K562 (cell line): ENCODE measurements around the gene URM1. TPM values are rescaled to one million over a fixed set of nuclear protein-coding genes. Genes with fewer than 3 reads are reported as not detected.

Experiments used
- ATAC-seq: fragments of 200-7000 bp; cut with Tn5 transposase; 3 replicates; pipeline ENCODE4 v1.9.1; 2020; ENCODE audit warnings: moderate library complexity
- BruUV-seq: library from RNA; stranded (reverse); fragments of 400-500 nt; replicated peaks from 2 replicates; lab custom pipeline; 2021; lab: Mats Ljungman, UMichigan
- CTCF ChIA-PET: fragments of 300-600 bp; formaldehyde crosslinking; extraction: SDS; loops from one replicate; lab custom pipeline; 2021; ENCODE audit warnings: low intra/inter-chr PET ratio; lab: Yijun Ruan, JAX
- POLR2A ChIA-PET: fragments of 300-600, 350-650 bp; sonication (Branson Sonifier 250); formaldehyde crosslinking; extraction: SDS; loops from one replicate; lab custom pipeline; 2021; ENCODE audit warnings: antibody characterized with exemption, inconsistent platforms; lab: Yijun Ruan, JAX
- DNase-seq, 4 experiments: peaks; one replicate each; pipeline versions ENCODE4 v3.0.0 to v3.0.0-alpha.2; 2011 to 2018; ENCODE audit warnings: low spot score in 3 of 4, mixed read lengths in 3 of 4; ENCODE audit errors: extremely low read depth in 1 of 4
- FAIRE-seq: peaks from 2 replicates; lab custom pipeline; 2011; peaks lifted over from hg19 to GRCh38; lab: Jason Lieb, UNC
- H2AFZ ChIP-seq: 2 replicates; pipeline ENCODE4 v1.6.0; 2011; ENCODE audit warnings: low read depth, low read length, control low read depth, inconsistent platforms
- H3K27ac ChIP-seq: fragments of 200-600 bp; 3 replicates; pipeline ENCODE4 v1.8.0; 2011; ENCODE audit warnings: low read depth, mild to moderate bottlenecking, control low read depth, inconsistent platforms, low read length, moderate library complexity, mixed read lengths; ENCODE audit errors: extremely low read depth
- H3K27me3 ChIP-seq, 2 experiments: fragments of 300-600 bp in 1 of 2; 2 replicates in 1 of 2; 3 replicates in 1 of 2; pipeline versions ENCODE4 v1.6.0 to v1.8.0; 2011; ENCODE audit warnings: inconsistent platforms in 2 of 2, low read length in 2 of 2, mild to moderate bottlenecking in 1 of 2, mixed read lengths in 1 of 2, moderate library complexity in 1 of 2; ENCODE audit not compliant: control insufficient read depth in 2 of 2, insufficient read depth in 2 of 2
- H3K36me3 ChIP-seq: fragments of 300-600 bp; 3 replicates; pipeline ENCODE4 v1.8.0; 2011; ENCODE audit warnings: mild to moderate bottlenecking, low read length, inconsistent platforms; ENCODE audit not compliant: control insufficient read depth, insufficient read depth
- H3K4me1 ChIP-seq, 2 experiments: fragments of 200-600 bp in 1 of 2; replicated peaks in 1 of 2; 2 replicates in 1 of 2; 3 replicates in 1 of 2; pipeline versions ENCODE4 v1.5.1 to v1.8.0; 2011; ENCODE audit warnings: inconsistent platforms in 2 of 2, low read length in 2 of 2, mild to moderate bottlenecking in 1 of 2, mixed read lengths in 1 of 2, moderate library complexity in 1 of 2; ENCODE audit not compliant: control insufficient read depth in 2 of 2, insufficient read depth in 2 of 2
- H3K4me2 ChIP-seq: 2 replicates; pipeline ENCODE4 v1.6.1; 2011; ENCODE audit warnings: low read length, control low read depth, inconsistent platforms, mixed read lengths; ENCODE audit not compliant: insufficient read depth
- H3K4me3 ChIP-seq: fragments of 200-600 bp; sonication (generic), shearing (Covaris generic); 2 replicates; pipeline ENCODE4 v1.5.1; 2016; ENCODE audit warnings: control low read depth, inconsistent platforms
- H3K79me2 ChIP-seq: fragments of 200-600 bp; 3 replicates; pipeline ENCODE4 v1.8.0; 2011; ENCODE audit warnings: low read length, inconsistent platforms; ENCODE audit not compliant: control insufficient read depth, insufficient read depth
- H3K9ac ChIP-seq, 2 experiments: 2 replicates each; pipeline versions ENCODE4 v1.6.0 to v1.6.1; 2011; ENCODE audit warnings: low read depth in 2 of 2, low read length in 2 of 2, control low read depth in 1 of 2, inconsistent platforms in 1 of 2, mild to moderate bottlenecking in 1 of 2, mixed read lengths in 1 of 2; ENCODE audit not compliant: insufficient read depth in 1 of 2
- H3K9me1 ChIP-seq: one replicate; pipeline ENCODE4 v1.6.0; 2011; ENCODE audit warnings: inconsistent platforms, mild to moderate bottlenecking, low read length, moderate library complexity; ENCODE audit not compliant: control insufficient read depth, insufficient read depth
- H3K9me3 ChIP-seq: replicated peaks from 2 replicates; pipeline ENCODE4 v1.5.1; 2011; ENCODE audit warnings: low read depth, low read length, inconsistent platforms; ENCODE audit not compliant: control insufficient read depth, insufficient read depth
- H4K20me1 ChIP-seq: replicated peaks from 2 replicates; pipeline ENCODE4 v1.6.1; 2011; ENCODE audit warnings: low read length, inconsistent platforms, mixed read lengths; ENCODE audit not compliant: control insufficient read depth, insufficient read depth
- ATF7 ChIP-seq: fragments of 450-650 bp; IDR thresholded peaks from 2 replicates; pipeline ENCODE4 v1.7.1; 2014; ENCODE audit warnings: mild to moderate bottlenecking, moderate library complexity
- EP300 ChIP-seq: IDR thresholded peaks from 2 replicates; pipeline ENCODE4 v1.6.1; 2012; ENCODE audit warnings: low read length, improper control_type of control experiment
- HNRNPH1 ChIP-seq: fragments of 200-400 bp; formaldehyde crosslinking; optimal IDR thresholded peaks from 2 replicates; pipeline ENCODE3; 2017; ENCODE audit warnings: low read depth, mild to moderate bottlenecking, low read length, moderate library complexity
- RFX5 ChIP-seq: IDR thresholded peaks from 2 replicates; pipeline ENCODE4 v1.6.1; 2011; ENCODE audit warnings: low read depth, mild to moderate bottlenecking, improper control_type of control experiment, low read length
- RNF219 ChIP-seq: fragments of 250-450 bp; sonication (Bioruptor Pico); IDR thresholded peaks from 2 replicates; pipeline ENCODE4 v1.5.0; 2022; ENCODE audit warnings: mild to moderate bottlenecking
- UBTF ChIP-seq, 2 experiments: IDR thresholded peaks; 2 replicates each; pipeline ENCODE4 v1.6.1; 2012; ENCODE audit warnings: improper control_type of control experiment in 2 of 2, low read depth in 2 of 2, low read length in 2 of 2, borderline replicate concordance in 1 of 2
- YY1 ChIP-seq, 3 experiments: IDR thresholded peaks; 2 replicates each; pipeline ENCODE4 v1.6.1; 2011; ENCODE audit warnings: low read length in 2 of 3, mild to moderate bottlenecking in 2 of 3, moderate library complexity in 2 of 3, borderline replicate concordance in 1 of 3, control low read depth in 1 of 3, low read depth in 1 of 3; ENCODE audit not compliant: insufficient read depth in 3 of 3, insufficient replicate concordance in 2 of 3, control insufficient read depth in 1 of 3, insufficient read length in 1 of 3; ENCODE audit errors: extremely low read depth in 1 of 3
- ZNF274 ChIP-seq: IDR thresholded peaks from 2 replicates; pipeline ENCODE4 v1.6.1; 2011; ENCODE audit warnings: low read depth, mild to moderate bottlenecking, low read length, moderate library complexity, borderline replicate concordance
- ZNF280A ChIP-seq: fragments of 450-650 bp; IDR thresholded peaks from 2 replicates; pipeline ENCODE4 v1.6.1; 2018; ENCODE audit warnings: mild to moderate bottlenecking, low read depth; ENCODE audit not compliant: partially characterized antibody
- ZNF584 ChIP-seq: fragments of 200-800 bp; sonication (Bioruptor generic); IDR thresholded peaks from 2 replicates; pipeline ENCODE4 v1.6.1; 2016; ENCODE audit warnings: low read depth, mild to moderate bottlenecking, missing genetic modification characterization, missing compliant biosample characterization
- ZSCAN29 ChIP-seq: fragments of 450-650 bp; IDR thresholded peaks from 2 replicates; pipeline ENCODE4 v1.6.1; 2017
- WGBS: fragments of 100-300 bp; shearing (Covaris generic); methylation state at CpG from one replicate; pipeline ENCODE4 v1.1.6; 2016; ENCODE audit warnings: low coverage, mixed read lengths; ENCODE audit not compliant: insufficient coverage; ENCODE audit errors: missing lambda C conversion rate; 5-methylcytosine and 5-hydroxymethylcytosine counted together
- in situ Hi-C: fragments of 300-500 bp; cut with MboI; formaldehyde crosslinking; loops from 4 replicates; pipeline ENCODE4 v1.15.0; 2018; ENCODE audit warnings: inconsistent platforms, mixed read lengths
- intact Hi-C: fragments of 100-400 bp; cut with micrococcal nuclease; formaldehyde crosslinking; loops from 2 replicates; pipeline ENCODE4 v1.14.2; 2022
- polyA plus RNA-seq, 8 experiments: library from polyadenylated mRNA; depleted of rRNA in 4 of 8; stranded (reverse) in 5 of 8; unstranded in 3 of 8; fragments of >200 nt; fragmentation: Nextera tagmentation in 2 of 8; fragmentation: Illumina TruSeq in 1 of 8; extraction: Ambion mirVana in 2 of 8; extraction: Trizol in 1 of 8; gene quantifications; 2 replicates each; pipeline versions ENCODE4 v1.2.1 to v1.2.3, GENCODE V29; 2011 to 2014; ENCODE audit warnings: inconsistent platforms in 1 of 8, missing spikeins in 1 of 8
- total RNA-seq, 7 experiments: library from RNA; depleted of rRNA in 6 of 7; stranded (reverse); fragments of >200 nt in 6 of 7; fragmentation: Illumina TruSeq in 2 of 7; extraction: Trizol in 2 of 7; gene quantifications; 2 replicates each; pipeline versions ENCODE4 v1.2.1 to v1.2.3, GENCODE V29; 2011 to 2021; ENCODE audit warnings: low replicate concordance in 1 of 7

Gene URM1
- total and polyA plus RNA-seq, 9 of the 15 experiments (the other 6 are each of a cell fraction or from before 2014, with no cell fraction given) = 10.1 to 88.9 (median 53.3) TPM

- TF ChIP-seq UBTF (IDR thresholded peaks at IDR 0.05; ENCODE audit: borderline replicate concordance in 1 of 2, low read depth in 2 of 2, low read length in 2 of 2) = no peak
- no peak for TF ChIP-seq EP300
- no peak for TF ChIP-seq ZNF584
- TF ChIP-seq HNRNPH1 = no peak
- no peak for TF ChIP-seq YY1 (IDR thresholded peaks at IDR 0.05; ENCODE audit: borderline replicate concordance in 1 of 3, control insufficient read depth in 1 of 3, extremely low read depth in 1 of 3, insufficient read depth in 3 of 3, insufficient read length in 1 of 3, insufficient replicate concordance in 2 of 3, low read depth in 1 of 3, low read length in 2 of 3)
- no peak for TF ChIP-seq RFX5
- TF ChIP-seq ZSCAN29 = no peak
- TF ChIP-seq ATF7 = no peak
- no peak for TF ChIP-seq ZNF280A
- no peak for TF ChIP-seq ZNF274
- TF ChIP-seq RNF219 (CRISPR knock-in tag) = no peak
- TF ChIP-seq, all 486 proteins: peak for 0
- H3K4me1 ChIP-seq = peaks cover 0 to 22% of the 10 kb centered on the region in 2 experiments; a peak in 2 of 5 replicates
- H3K4me3 ChIP-seq = no peak overlapping the region
- ChIA-PET CTCF (interaction anchor here (0.6 to 1.9 kb wide), 2 partner anchors 31 to 48 kb away, joined by 4 read pairs; no protein-coding TSS in a partner anchor), POLR2A (interaction anchor here (0.7 to 2.0 kb wide), 5 partner anchors 8 to 15 kb away, joined by 3 to 12 read pairs (median 3); partner anchors contain the start of gene CERCAM)
- BruUV-seq = no TSS peak
- FAIRE-seq = no peak
- intact Hi-C loops = no loop called here
- H3K9ac ChIP-seq = no peak overlapping the region
- no peaks in the 10 kb centered on the region for H4K20me1 ChIP-seq
- no peaks in the 10 kb centered on the region for H3K9me1 ChIP-seq
- no peak overlapping the region for H2AFZ ChIP-seq
- H3K27ac ChIP-seq = no peak overlapping the region
- no peak overlapping the region for H3K4me2 ChIP-seq
- DNase-seq = no peak
- H3K79me2 ChIP-seq = no peaks in the 10 kb centered on the region
- no peaks in the 10 kb centered on the region for H3K9me3 ChIP-seq
- in situ Hi-C loops = no loop called here
- H3K27me3 ChIP-seq = peaks cover 0 to 6% of the 10 kb centered on the region in 2 experiments; a peak in 2 of 5 replicates
- no peak; the same call in 2 of the 3 replicates for ATAC-seq
- WGBS = 11% methylated on average over 8 of the region's 8 CpGs
- no peaks in the 10 kb centered on the region for H3K36me3 ChIP-seq
These were observed 38.3 kb downstream of the URM1 start for GRCh38 chr9:128409450-128409849.
